ENCODE measurements around the gene PCDHA13. TPM values are rescaled to one million over a fixed set of nuclear protein-coding genes. Genes with fewer than 3 reads are reported as not detected.

The PCDHA13 gene
- total RNA-seq, 3 donors from 2014 or later: 1.3 to 3.5 (median 1.6) TPM

GRCh38 chr5:140855772-140856674, 25.9 kb upstream of the PCDHA13 start, which contains the start of gene PCDHA10:
TSS of gene PCDHA10 (plus strand) at chr5:140855897. CDS start at chr5:140856049, 152 bp downstream.
- Histone ChIP-seq H3K4me3 (peak within 1 kb of the TSS in 2 of 3 donors; percentile 49 to 61), H3K27ac (peak within 1 kb of the TSS in 1 of 2 donors; percentile 63), H3K27me3 (peaks cover 0 to 3% of the 10 kb centered on the region in 2 donors), H3K36me3 (no peaks in the 10 kb centered on the region), H3K9me3 (peaks cover 29 to 50% of the 10 kb centered on the region in 2 donors), H3K4me1 (no peaks in the 10 kb centered on the region)
- TF ChIP-seq POLR2A (IDR thresholded peaks at IDR 0.05) (no peak), CTCF (IDR thresholded peaks at IDR 0.05) (peak in 1 of 3 donors; percentile 38), POLR2AphosphoS5 (IDR thresholded peaks at IDR 0.05) (no peak)
- DNase-seq (ENCODE audit: low spot score in 2 of 2): no peak
- intact Hi-C loops (cut with DNase I; ENCODE audit: low total_unique reads): no loop called here

GRCh38 chr5:140857177-140857986, 24.5 kb upstream of the PCDHA13 start:
- DNase-seq (ENCODE audit: low spot score in 2 of 2): no peak
- Histone ChIP-seq H3K27me3 (peaks cover 0 to 3% of the 10 kb centered on the region in 2 donors), H3K9me3 (peaks cover 40 to 62% of the 10 kb centered on the region in 2 donors)

GRCh38 chr5:140857987-140858240, 24.0 kb upstream of the PCDHA13 start:
- no peaks in the 10 kb centered on the region for H3K4me1 ChIP-seq
- H3K27me3 ChIP-seq: peaks cover 0 to 3% of the 10 kb centered on the region in 2 donors
- H3K27ac ChIP-seq: no peak overlapping the region
- TF ChIP-seq CTCF (IDR thresholded peaks at IDR 0.05) (no peak), POLR2A (IDR thresholded peaks at IDR 0.05) (no peak), POLR2AphosphoS5 (IDR thresholded peaks at IDR 0.05) (no peak)
- peaks cover 45 to 67% of the 10 kb centered on the region in 2 donors for H3K9me3 ChIP-seq
- intact Hi-C loops (cut with DNase I; ENCODE audit: low total_unique reads): no loop called here
- H3K4me3 ChIP-seq: no peak overlapping the region
- no peaks in the 10 kb centered on the region for H3K36me3 ChIP-seq
- DNase-seq (ENCODE audit: low spot score in 2 of 2): no peak

More at GRCh38 chr5:140857177-140857986, 24.5 kb upstream of the PCDHA13 start:
- no peak overlapping the region for H3K4me3 ChIP-seq
- no peak for TF ChIP-seq POLR2AphosphoS5 (IDR thresholded peaks at IDR 0.05)
- TF ChIP-seq CTCF (IDR thresholded peaks at IDR 0.05): no peak
- no peak for TF ChIP-seq POLR2A (IDR thresholded peaks at IDR 0.05)
- H3K36me3 ChIP-seq: no peaks in the 10 kb centered on the region
- no peak overlapping the region for H3K27ac ChIP-seq
- intact Hi-C loops (cut with DNase I; ENCODE audit: low total_unique reads): no loop called here
- H3K4me1 ChIP-seq: no peaks in the 10 kb centered on the region

- H3K36me3 ChIP-seq: no peaks in the 10 kb centered on the region
- peaks cover 0 to 3% of the 10 kb centered on the region in 2 donors for H3K27me3 ChIP-seq
Measured at GRCh38 chr5:140862441-140863295, 19.3 kb upstream of the PCDHA13 start.

More at GRCh38 chr5:140862441-140863295, 19.3 kb upstream of the PCDHA13 start:
- Histone ChIP-seq H3K4me3 (no peak overlapping the region), H3K27ac (no peak overlapping the region), H3K4me1 (no peaks in the 10 kb centered on the region), H3K9me3 (peaks cover 27 to 57% of the 10 kb centered on the region in 2 donors)
- intact Hi-C loops (cut with DNase I; ENCODE audit: low total_unique reads): no loop called here
- no peak for TF ChIP-seq CTCF (IDR thresholded peaks at IDR 0.05)
- TF ChIP-seq POLR2A (IDR thresholded peaks at IDR 0.05): no peak
- TF ChIP-seq POLR2AphosphoS5 (IDR thresholded peaks at IDR 0.05): no peak
- no peak for DNase-seq (ENCODE audit: low spot score in 2 of 2)

All from breast epithelium (tissue), 4 donors.